ENCODE results near the gene ADAMTS14.

ADAMTS14 gene

GRCh38 chr10:70773461-70773860 lies 101.2 kb downstream of the ADAMTS14 start:
- ChIA-PET POLR2A (no interaction called here), CTCF (no interaction called here)
- no peak for TF ChIP-seq FOXM1 (IDR thresholded peaks at IDR 0.05; ENCODE audit: borderline replicate concordance)
- TF ChIP-seq NFRKB (IDR thresholded peaks at IDR 0.05) = no peak
- TF ChIP-seq PKNOX1 (IDR thresholded peaks at IDR 0.05) = no peak
- no peak for TF ChIP-seq HDGF (IDR thresholded peaks at IDR 0.05; ENCODE audit: borderline replicate concordance)
- no peak for TF ChIP-seq FOXA1 (IDR thresholded peaks at IDR 0.05)
- TF ChIP-seq ARNT (IDR thresholded peaks at IDR 0.05) = no peak
- no peak for TF ChIP-seq CTBP1 (IDR thresholded peaks at IDR 0.05; ENCODE audit: borderline replicate concordance)
- TF ChIP-seq BHLHE40 (IDR thresholded peaks at IDR 0.05; ENCODE audit: borderline replicate concordance) = no peak
- no peak for TF ChIP-seq L3MBTL2 (conservative IDR thresholded peaks at IDR 0.05)
- no peak for TF ChIP-seq ELF4 (IDR thresholded peaks at IDR 0.05)
- no peak for TF ChIP-seq SP1 (IDR thresholded peaks at IDR 0.05)
- no peak for TF ChIP-seq ZNF384 (IDR thresholded peaks at IDR 0.05)
- TF ChIP-seq LEF1 (IDR thresholded peaks at IDR 0.05; ENCODE audit: borderline replicate concordance) = no peak
- TF ChIP-seq TARDBP (IDR thresholded peaks at IDR 0.05) = no peak
- no peak for TF ChIP-seq FOXK2 (IDR thresholded peaks at IDR 0.05)
- no peak for TF ChIP-seq SUZ12 (IDR thresholded peaks at IDR 0.05)
- no peak for DNase-seq (ENCODE audit: extremely low spot score)

- no peak for DNase-seq (ENCODE audit: extremely low spot score)
- POLR2A ChIA-PET = no interaction called here
- CTCF ChIA-PET = no interaction called here
Measured at GRCh38 chr10:70773965-70774809, 101.9 kb downstream of the ADAMTS14 start.

DNA sequence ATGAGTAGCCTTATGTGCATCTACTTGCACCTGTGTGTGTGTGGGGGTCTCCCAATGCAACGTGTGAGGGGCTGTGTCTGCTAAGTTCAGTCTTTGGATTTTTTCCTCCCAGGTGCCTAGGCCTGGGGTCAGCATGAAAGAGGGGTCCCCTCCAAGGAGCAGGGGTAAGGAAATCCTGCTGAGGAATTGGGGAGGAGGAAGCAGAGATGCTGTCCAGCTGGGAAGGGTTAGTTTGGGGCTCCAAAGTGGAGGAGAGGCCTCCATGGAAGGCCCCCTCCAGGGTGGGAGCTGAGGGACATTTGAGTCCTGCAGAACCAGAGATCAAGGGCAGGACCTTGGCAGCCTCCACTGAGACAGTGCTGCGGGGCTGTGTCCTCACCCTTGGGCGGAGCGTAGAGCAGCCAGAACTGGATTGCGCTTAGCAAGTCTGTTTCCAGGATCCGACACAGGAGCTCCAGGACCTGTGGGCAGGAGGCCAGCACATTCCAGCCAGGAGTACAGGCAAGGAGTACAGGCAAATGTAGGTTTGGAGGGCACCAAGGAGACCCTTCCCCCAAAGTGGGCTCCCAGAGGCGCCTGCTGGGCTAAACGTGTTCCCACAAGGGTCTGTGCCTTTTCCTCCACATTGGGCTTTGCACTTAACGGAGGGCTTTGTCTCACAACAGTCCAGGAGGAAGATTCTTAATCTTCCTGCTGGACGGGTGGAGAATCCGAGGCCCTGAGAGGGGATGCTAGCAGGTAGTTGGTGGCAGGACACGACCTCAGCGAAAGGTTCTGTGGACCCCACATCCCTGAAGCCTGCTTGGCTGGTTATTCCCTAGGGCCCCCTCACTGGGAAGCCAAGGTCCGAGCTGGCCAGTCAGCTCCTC lies 102.7 kb downstream of the ADAMTS14 start:
- ChIA-PET CTCF (no interaction called here), POLR2A (no interaction called here)
- TF ChIP-seq FOXM1 (IDR thresholded peaks at IDR 0.05; ENCODE audit: borderline replicate concordance) (no peak), SUZ12 (IDR thresholded peaks at IDR 0.05) (no peak), ARNT (IDR thresholded peaks at IDR 0.05) (no peak), BHLHE40 (IDR thresholded peaks at IDR 0.05; ENCODE audit: borderline replicate concordance) (no peak), ZNF384 (IDR thresholded peaks at IDR 0.05) (no peak), PKNOX1 (IDR thresholded peaks at IDR 0.05) (no peak), NFRKB (IDR thresholded peaks at IDR 0.05) (no peak), FOXK2 (IDR thresholded peaks at IDR 0.05) (no peak), FOXA1 (IDR thresholded peaks at IDR 0.05) (no peak), HDGF (IDR thresholded peaks at IDR 0.05; ENCODE audit: borderline replicate concordance) (no peak), SP1 (IDR thresholded peaks at IDR 0.05) (no peak), CTBP1 (IDR thresholded peaks at IDR 0.05; ENCODE audit: borderline replicate concordance) (no peak), TARDBP (IDR thresholded peaks at IDR 0.05) (no peak), LEF1 (IDR thresholded peaks at IDR 0.05; ENCODE audit: borderline replicate concordance) (no peak), ELF4 (IDR thresholded peaks at IDR 0.05) (no peak), L3MBTL2 (conservative IDR thresholded peaks at IDR 0.05) (no peak)
- no peak for DNase-seq (ENCODE audit: extremely low spot score)

More at GRCh38 chr10:70773965-70774809, 101.9 kb downstream of the ADAMTS14 start:
- no peak for TF ChIP-seq FOXA1 (IDR thresholded peaks at IDR 0.05)
- no peak for TF ChIP-seq NFRKB (IDR thresholded peaks at IDR 0.05)
- TF ChIP-seq L3MBTL2 (conservative IDR thresholded peaks at IDR 0.05) = no peak

- ChIA-PET POLR2A (no interaction called here), CTCF (no interaction called here)
- DNase-seq (ENCODE audit: extremely low spot score) = no peak
- no peak for TF ChIP-seq NFRKB (IDR thresholded peaks at IDR 0.05)
- no peak for TF ChIP-seq FOXM1 (IDR thresholded peaks at IDR 0.05; ENCODE audit: borderline replicate concordance)
- no peak for TF ChIP-seq ELF4 (IDR thresholded peaks at IDR 0.05)
- TF ChIP-seq L3MBTL2 (conservative IDR thresholded peaks at IDR 0.05) = no peak
- TF ChIP-seq FOXA1 (IDR thresholded peaks at IDR 0.05) = no peak
- TF ChIP-seq HDGF (IDR thresholded peaks at IDR 0.05; ENCODE audit: borderline replicate concordance) = no peak
- TF ChIP-seq ARNT (IDR thresholded peaks at IDR 0.05) = no peak
- TF ChIP-seq ZNF384 (IDR thresholded peaks at IDR 0.05) = no peak
- no peak for TF ChIP-seq TARDBP (IDR thresholded peaks at IDR 0.05)
- TF ChIP-seq SUZ12 (IDR thresholded peaks at IDR 0.05) = no peak
- TF ChIP-seq FOXK2 (IDR thresholded peaks at IDR 0.05) = no peak
- TF ChIP-seq SP1 (IDR thresholded peaks at IDR 0.05) = no peak
- no peak for TF ChIP-seq CTBP1 (IDR thresholded peaks at IDR 0.05; ENCODE audit: borderline replicate concordance)
Measured at GRCh38 chr10:70775679-70776454, 103.6 kb downstream of the ADAMTS14 start.

GRCh38 chr10:70776455-70777005 lies 104.2 kb downstream of the ADAMTS14 start:
- POLR2A ChIA-PET = no interaction called here
- CTCF ChIA-PET = no interaction called here
- no peak for TF ChIP-seq HDGF (IDR thresholded peaks at IDR 0.05; ENCODE audit: borderline replicate concordance)
- TF ChIP-seq FOXM1 (IDR thresholded peaks at IDR 0.05; ENCODE audit: borderline replicate concordance) = no peak
- no peak for TF ChIP-seq TARDBP (IDR thresholded peaks at IDR 0.05)
- TF ChIP-seq L3MBTL2 (conservative IDR thresholded peaks at IDR 0.05) = no peak
- TF ChIP-seq ARNT (IDR thresholded peaks at IDR 0.05) = no peak
- TF ChIP-seq SUZ12 (IDR thresholded peaks at IDR 0.05) = no peak
- TF ChIP-seq BHLHE40 (IDR thresholded peaks at IDR 0.05; ENCODE audit: borderline replicate concordance) = no peak
- no peak for TF ChIP-seq PKNOX1 (IDR thresholded peaks at IDR 0.05)
- no peak for TF ChIP-seq NFRKB (IDR thresholded peaks at IDR 0.05)
- TF ChIP-seq FOXA1 (IDR thresholded peaks at IDR 0.05) = no peak
- TF ChIP-seq SP1 (IDR thresholded peaks at IDR 0.05) = no peak
- DNase-seq (ENCODE audit: extremely low spot score) = no peak

Measured in HEK293T (cell line).